HG03432 (cell line): ENCODE measurements around the gene FAM174A.

Experiments used
- ATAC-seq: cut with Tn5 transposase; IDR thresholded peaks from one replicate; pipeline ENCODE4 v1.9.1; 2021; ENCODE audit warnings: mild to moderate bottlenecking, moderate library complexity; ENCODE audit not compliant: unreplicated experiment

FAM174A gene

DNA sequence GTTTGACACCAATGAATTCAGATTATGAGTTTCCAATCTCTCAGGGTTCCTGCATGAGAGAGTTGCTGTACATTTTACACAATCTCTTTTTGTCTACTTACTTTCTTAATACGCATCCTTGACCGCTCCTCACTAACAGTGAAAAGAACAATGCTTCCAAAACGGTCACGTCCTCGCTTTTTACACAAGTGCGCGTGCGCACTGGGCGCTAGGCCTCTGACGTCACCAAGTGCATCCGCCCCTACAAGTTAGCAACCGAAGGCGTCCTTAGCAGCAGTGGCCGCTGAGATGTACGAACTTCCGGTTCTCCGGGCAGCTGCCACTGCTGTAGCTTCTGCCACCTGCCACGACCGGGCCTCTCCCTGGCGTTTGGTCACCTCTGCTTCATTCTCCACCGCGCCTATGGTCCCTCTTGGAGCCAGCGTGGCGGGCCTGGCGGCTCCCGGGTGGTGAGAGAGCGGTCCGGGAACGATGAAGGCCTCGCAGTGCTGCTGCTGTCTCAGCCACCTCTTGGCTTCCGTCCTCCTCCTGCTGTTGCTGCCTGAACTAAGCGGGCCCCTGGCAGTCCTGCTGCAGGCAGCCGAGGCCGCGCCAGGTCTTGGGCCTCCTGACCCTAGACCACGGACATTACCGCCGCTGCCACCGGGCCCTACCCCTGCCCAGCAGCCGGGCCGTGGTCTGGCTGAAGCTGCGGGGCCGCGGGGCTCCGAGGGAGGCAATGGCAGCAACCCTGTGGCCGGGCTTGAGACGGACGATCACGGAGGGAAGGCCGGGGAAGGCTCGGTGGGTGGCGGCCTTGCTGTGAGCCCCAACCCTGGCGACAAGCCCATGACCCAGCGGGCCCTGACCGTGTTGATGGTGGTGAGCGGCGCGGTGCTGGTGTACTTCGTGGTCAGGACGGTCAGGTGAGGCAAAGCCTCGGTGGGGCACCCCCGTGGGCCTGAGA lies at the start of gene FAM174A:
Gene FAM174A, plus strand, starts transcription at position 315 of the 946 bp plus-strand sequence. Its CDS starts 157 bp downstream, at position 472.
- ATAC-seq = peak; percentile 99

DNA sequence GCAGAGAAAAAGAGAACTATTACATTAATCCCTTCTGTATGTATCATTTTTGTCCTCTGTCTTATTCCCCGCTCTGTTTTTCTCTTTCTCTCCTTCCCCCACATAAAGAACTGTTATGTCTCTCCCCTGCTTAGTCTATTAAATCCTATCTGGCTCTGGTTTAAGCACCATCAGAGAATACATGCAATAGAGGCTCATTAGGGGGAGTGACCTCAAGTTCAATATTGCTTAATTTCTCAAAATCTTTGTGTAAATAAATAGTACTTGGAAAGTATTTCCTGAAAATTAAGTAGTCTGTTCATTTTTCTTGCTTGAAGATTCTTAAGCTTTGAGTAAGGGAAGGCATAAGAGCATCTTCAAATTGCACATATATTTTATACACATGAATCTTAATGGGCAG lies 41.2 kb upstream of the FAM174A start:
- ATAC-seq = no peak

DNA sequence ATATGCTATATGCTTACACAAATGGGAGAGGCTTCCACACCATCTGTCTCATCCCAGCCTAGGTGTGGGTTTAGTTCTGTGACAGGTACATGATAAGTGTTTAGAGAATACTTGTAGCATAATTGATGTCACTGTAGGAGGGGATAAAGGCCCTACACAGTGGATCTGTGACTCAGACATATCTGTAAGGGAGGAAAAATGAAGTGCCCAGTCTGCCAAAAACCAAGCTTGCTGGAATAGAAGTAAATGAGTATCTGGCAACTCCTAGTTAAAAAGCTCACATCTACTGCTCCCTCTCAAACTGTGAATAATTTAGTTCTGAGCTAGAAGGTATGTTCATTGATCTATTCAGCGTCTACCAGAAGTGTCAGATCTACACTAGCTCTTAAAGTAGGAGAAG lies 38.9 kb upstream of the FAM174A start:
- ATAC-seq = no peak

DNA sequence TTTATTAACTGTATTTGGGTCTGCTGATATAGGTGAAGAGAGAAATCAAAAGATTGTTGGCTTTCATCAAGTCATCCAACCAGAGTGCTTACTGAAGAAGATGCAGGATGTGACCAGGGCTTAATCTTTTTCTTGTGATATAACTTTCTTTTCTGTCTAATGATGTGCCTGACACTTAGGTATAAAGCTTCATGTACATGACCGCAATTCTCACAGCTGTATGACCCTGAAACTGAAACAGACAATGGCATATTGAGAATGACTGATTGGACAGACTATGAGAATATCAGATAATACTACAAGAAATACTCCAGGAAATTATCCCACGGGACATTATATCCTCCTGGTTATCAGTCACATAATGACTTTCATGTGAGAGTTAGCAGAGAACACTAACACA lies 32.5 kb upstream of the FAM174A start:
- ATAC-seq = no peak

DNA sequence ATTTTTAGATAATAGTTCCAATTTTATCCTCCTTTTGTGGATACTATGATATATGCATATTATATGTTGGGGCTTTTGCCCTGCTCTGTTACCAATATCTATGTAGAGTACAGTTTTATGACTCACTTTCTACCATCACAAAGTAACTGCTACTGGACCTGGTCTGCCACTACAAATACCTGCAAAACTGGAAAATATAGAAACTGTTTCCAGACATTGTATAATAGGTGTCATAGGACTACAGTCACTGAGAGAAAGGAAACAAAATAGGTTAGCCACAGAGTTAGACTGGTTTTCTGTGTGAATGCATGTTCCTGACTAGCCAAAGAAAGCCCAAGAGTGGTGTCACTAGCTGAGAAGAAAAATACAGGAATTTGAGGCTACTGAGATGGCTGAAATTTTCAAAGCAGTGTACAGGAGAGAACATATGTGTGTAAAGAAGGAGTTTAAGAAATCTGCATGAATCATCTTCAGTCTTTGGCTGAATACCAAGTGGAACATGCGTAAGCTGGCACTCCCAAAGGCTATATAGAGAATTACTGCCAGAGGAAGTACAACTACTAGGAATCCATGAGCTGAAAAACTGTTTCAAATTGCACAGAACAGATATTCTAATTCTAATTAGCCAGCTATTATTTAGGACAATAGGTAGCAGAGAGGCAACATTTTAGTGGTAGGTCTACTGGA lies 29.0 kb upstream of the FAM174A start:
- ATAC-seq = no peak

DNA sequence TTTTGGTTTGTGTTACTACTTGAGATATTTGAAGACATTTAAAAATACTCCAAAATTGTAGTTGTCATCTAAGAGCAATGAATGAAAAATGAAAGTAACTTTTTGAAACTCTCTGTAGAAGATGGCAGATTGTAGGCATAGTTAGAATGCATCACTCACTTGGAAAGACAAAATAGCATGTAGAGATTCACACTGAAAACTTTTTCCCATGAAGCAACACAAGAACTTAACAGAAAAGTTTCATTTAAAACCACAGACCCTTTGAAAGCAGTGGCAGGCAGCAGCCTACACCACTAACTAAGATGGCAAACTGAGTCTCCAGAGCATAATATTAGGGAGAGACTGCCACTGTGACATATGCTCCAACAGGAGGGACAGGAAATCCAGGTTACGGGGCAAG lies 18.9 kb upstream of the FAM174A start:
- ATAC-seq = peak; percentile 63

DNA sequence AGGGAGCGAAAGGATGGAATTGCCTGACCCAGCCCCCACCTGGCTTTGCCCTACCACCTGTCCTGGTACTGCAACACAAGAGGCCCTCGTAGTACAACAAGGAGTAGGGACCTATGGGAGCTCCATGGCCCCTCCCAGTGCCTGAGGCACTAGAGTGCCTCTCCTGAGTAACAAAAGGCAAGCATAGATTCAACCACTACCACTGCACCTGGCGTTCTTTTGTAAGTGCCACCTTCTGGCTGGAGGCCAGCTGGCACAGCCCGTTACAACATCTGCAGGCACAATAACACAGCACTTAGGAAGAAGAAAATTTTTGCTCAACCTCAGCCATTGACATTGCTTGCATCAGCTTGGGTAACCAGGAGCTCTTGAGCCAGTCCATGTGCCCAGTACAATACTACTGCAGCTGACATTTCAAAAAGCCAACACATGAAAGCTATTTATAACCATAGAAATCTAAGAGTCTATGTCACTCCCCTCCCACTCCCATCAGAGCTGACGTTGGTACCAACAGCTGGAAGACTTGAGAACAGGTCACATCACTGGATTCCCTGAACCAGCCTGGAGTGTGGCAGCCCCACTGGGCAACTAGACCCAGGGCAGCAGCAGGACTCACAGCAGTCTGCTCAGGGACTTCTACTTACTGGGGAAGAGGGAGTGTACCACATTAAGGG lies 17.7 kb upstream of the FAM174A start:
- no peak for ATAC-seq

DNA sequence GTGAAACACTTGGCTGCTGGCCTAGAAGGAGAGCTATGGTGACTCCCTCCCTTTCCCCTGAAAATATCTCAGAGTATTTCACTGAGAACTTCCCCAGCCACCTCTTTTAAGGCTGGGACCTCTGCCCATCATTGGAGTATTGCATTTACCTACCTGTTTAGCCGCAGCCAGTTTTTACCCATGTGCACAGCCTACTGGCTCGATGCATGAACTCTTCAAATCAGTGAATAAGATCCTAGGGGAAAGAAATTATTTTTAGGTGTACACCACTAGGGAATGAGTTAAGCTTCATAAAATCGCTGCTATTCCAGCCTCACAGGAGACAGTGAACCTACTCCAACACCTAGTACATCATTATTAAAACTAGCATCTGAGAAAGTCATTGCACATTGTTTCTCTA lies 16.8 kb upstream of the FAM174A start:
- no peak for ATAC-seq

DNA sequence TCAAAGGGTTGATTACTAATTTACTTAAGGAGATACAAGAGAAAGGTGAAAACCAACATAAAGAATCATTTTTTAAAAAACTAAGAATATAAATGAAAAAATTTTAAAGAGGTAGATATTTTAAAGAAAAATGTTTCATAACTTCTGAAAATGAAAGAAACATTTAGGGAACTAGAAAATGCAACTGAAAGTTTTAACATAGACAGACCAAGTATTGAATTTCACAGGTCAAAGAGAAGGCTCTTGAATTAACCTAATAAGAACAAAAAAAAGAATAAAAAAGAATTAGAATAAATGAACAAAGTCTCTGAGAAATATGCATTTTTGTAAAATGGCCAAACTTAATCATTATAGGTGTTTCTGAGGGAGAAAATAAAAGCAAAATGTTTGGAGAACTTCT lies 16.1 kb upstream of the FAM174A start:
- ATAC-seq = peak; percentile 66

DNA sequence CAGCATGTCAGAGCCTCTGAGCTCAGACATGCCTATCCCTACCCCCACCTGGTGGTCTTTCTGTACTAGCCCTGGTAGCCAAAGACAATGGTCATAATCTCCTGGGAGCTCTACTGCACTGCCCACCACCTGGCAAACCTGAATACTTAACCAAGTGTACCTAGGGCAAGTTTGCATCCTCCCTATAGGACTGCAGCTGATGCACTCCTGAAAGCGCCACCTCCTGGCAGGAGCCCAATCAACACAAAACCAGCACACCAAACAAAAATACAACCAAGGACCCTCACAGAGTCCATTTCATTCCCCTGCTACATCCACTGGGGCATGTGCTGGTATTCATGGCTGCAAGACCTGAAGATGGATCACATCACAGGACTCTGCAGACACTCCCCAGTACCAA lies 14.8 kb upstream of the FAM174A start:
- no peak for ATAC-seq

DNA sequence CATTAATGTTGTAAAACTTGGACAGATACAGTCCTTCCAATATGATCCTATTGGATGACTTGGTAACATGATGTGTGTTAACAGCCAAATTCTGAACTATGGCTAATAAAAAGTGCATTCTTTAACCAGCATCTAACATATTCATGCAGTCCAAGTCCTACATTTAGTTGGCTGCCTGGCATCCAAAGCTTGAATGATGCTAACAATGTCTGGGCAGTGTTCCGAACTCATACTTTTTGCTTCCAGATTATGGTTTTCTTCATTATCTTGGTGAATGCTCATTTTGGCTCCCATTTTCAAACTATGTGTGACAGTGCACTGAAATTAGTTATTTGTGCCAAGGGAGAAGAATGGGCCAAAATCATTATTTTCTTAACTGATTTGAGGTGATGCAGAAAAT lies 2.8 kb downstream of the FAM174A start:
- no peak for ATAC-seq

DNA sequence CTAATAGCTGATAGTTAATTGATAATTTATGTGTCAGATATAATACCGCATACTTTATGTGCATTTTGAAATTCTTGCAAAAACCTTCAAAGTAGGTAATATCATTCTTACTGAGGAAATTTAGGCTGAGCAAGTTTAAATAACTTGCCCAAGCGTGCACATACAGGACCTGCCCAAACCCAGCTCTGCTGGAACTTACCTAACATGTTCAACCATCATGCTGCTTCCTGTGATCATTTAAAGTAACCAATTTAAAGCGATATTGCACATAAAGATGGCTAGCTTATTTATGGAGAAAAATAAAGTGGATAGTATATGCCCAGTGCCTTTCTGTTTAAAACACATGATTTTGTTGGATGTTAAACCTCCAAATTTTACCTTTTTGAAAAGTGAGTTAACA lies 4.3 kb downstream of the FAM174A start:
- ATAC-seq = no peak

DNA sequence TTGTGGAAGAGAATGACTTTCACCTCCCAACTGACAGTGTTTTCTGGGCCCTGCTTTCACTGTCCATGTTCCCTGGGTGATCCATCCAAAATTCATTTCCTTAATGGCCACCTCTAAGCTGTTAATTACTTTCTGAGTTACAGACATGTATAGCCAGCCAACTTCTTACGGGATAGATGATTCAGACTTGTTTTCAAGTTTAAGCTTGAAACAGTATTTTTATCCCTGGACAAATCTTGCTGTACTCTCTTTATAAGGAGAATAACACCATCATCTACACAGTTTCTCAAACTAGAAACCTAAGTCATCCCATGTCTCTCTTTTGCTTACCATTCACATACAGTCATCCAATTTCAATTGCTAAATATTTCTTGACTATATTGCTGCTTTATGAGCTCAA lies 6.9 kb downstream of the FAM174A start:
- no peak for ATAC-seq

DNA sequence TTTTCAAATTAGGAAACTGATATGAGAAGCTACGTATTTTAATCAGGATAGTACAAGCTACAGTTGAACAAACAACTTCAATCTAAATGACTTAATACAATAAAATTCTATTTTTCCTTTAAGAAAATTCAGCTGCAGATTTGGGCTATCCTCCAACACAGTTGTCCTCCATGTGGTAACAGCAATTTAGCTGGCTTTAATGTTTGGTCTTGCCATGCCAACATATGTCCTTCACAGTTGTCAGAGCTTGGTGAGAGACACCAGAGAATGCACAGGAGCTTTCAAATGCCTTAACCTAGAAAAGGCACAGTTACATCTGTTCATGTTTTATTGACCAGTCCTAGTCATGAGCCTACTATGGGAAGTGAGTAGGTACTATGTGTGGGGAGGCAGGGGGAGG lies 10.8 kb downstream of the FAM174A start:
- no peak for ATAC-seq

DNA sequence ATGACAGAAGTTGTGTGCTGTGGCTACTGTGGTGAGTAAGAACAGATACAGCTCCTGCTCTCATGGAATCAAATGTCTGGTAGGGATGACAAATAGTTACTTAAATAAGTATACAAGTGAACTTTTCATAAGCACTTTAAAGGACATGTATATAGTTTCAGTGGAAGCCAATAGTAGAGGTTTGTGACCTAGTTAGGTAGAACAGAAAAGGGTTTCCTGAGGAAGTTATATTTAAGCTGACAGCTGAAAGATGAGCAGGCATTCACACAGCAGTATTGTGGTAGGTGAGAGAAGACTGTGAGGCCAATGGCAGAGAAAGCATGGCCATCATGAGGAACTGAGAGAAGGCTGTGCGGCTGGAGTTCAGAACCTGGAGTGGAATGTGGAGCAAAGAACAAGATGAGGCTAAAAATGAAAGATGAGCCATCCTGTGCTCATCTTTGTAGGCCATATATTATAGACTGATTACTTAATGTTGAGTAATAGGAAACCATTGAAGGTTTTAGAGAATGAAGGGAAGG lies 15.4 kb downstream of the FAM174A start:
- peak; percentile 96 for ATAC-seq

DNA sequence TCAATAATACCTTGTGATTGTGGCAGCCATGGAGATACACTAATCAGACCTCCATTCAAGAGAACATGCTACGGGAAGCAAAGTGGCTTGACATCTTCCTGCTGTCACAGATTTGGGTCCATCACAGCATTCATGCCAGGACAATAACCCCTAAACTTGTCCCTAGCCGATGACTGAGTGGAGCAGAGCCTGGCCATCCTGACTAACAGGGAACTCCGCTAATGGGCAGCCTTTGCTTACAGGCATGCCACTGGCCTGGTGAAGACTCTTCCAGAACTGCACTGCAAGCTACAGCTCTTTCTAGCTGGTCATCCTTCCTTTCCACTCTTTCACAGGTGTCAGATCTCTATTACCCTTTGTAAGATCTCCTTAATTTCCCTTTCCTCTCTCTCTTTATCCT lies 16.0 kb downstream of the FAM174A start:
- no peak for ATAC-seq

DNA sequence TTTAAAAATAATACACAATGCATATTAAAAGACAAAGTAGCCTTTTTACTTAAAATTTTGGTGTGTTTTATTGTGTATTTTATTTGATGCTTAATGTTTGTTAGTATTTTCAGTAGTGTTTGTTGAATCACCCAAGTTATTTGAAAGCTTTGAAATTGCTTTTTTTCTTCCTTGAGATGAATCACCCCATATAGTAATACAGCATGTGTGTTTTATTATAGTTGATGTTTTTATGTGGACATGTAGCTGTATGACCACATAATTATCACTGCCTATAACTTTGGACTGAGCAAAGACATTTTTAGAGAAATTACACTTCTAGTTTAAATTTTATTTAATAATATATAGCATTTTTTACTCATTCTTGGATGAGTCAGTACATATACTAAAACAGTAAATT lies 18.0 kb downstream of the FAM174A start:
- ATAC-seq = no peak

DNA sequence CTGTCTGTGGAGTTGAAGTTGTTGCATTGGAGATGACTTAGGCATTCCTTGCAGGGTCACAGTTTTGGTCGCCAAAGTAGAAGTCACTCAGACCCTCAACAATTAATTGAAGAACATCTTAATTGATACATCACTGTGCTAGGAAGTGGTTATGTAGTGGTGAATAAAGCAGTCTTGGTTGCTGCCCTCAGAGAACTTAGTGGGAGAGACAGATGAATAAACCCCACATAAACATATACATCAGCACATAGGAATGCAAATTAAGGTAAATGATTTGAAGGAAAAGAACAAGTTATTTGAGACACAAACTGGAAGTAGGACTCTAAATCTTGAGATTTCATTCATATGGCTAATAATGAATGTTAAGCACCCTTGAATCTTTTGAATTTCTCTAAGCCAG lies 25.7 kb downstream of the FAM174A start:
- no peak for ATAC-seq

DNA sequence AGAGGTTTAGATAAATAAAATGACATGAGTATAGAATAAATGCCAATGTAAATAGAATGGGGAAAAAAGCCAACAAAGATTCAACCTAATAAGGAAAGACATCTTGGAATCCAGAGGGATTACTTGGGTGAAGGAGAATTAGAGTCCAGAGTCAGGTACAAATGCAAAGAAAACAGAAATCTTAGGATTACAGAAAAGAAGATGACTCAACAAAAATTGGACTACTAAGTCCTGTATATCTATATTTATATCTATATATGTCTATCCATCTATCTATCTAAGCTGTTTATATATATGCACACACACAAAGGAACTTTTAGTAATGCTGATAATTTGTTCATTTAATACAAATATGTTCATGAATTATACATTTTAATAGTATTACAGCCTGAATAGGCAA lies 27.6 kb downstream of the FAM174A start:
- no peak for ATAC-seq

DNA sequence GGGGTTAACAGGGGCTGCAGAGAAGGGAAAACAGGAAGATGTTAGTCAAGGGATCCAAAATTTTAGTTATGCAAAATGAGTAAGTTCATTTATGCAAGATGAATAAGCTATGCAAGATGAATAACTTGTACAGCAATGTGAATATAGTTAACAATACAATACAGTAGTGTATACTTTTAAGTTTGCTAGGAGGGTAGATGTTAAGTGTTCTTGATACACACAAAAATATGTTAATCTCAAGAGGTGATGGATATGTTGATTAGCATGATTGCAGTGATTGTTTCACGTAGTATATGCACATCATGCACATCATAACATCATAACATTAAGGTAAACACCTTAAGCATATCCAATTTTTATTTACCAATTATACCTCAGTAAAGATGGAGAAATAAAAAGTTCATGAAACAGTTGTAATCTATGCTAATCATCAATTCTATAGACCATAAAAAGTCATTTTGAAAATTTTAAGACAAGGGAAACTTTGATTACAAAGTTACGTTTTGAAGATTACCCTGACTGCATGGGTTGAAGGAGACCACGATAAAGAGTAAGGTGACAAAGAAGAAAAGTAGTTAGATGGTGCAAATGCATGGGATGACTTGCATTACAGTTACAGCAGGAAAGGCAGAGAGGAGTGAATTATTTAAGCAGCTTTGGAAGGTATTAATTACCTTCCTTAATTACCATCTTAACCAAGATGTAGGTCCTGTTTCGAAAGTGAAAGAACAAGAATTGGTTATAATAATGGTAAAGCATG lies 31.4 kb downstream of the FAM174A start:
- no peak for ATAC-seq

DNA sequence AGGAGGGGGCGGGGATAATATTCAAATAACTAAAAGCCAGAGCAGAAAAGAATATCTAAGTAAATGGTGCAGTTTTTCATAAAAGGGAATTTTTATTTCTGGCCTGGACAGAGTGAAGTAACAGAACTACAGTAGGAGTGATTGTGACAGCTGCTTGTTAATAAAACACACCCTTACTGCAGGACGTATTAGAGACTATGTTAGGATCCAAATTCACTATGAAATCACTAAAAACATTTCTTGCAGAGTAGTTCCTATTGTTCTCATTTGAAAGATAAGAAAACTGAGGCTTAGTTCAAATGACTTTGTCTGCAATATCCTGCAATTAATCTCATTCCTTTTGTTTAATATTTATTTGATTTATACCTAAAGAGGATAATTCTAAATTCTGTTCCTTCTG lies 39.5 kb downstream of the FAM174A start:
- no peak for ATAC-seq
